Progenitor cell of endocrine pancreas (in vitro differentiated cells): ENCODE results near the gene APLN. TPM values are rescaled to one million over a fixed set of nuclear protein-coding genes. Genes with fewer than 3 reads are reported as not detected.

ENCODE experiments used
- DNase-seq: peaks from one replicate; pipeline ENCODE4 v3.0.0; 2021; ENCODE audit warnings: low spot score; ENCODE audit not compliant: unreplicated experiment
- H3K27ac Mint-ChIP-seq: 2 replicates; pipeline ENCODE4 v1.8.0; 2021; ENCODE audit warnings: mild to moderate bottlenecking, moderate library complexity, mixed read lengths
- H3K27me3 Mint-ChIP-seq: 2 replicates; pipeline ENCODE4 v1.8.0; 2021; ENCODE audit warnings: mixed read lengths
- H3K36me3 Mint-ChIP-seq: 2 replicates; pipeline ENCODE4 v1.8.0; 2022; ENCODE audit warnings: mixed read lengths; ENCODE audit not compliant: insufficient read depth
- H3K4me1 Mint-ChIP-seq: 2 replicates; pipeline ENCODE4 v1.8.0; 2021; ENCODE audit warnings: low read depth, mixed read lengths
- H3K4me3 Mint-ChIP-seq: 2 replicates; pipeline ENCODE4 v1.8.0; 2021; ENCODE audit warnings: low read depth, mild to moderate bottlenecking, moderate library complexity, mixed read lengths
- H3K9me3 Mint-ChIP-seq: 2 replicates; pipeline ENCODE4 v1.8.0; 2021; ENCODE audit warnings: low read depth, mixed read lengths
- CTCF ChIP-seq: fragments of 200-600 bp; sonication (generic); IDR thresholded peaks from one replicate; pipeline ENCODE4 v1.5.0; 2021; ENCODE audit warnings: antibody characterized with exemption, mild to moderate bottlenecking; ENCODE audit not compliant: unreplicated experiment
- total RNA-seq: library from RNA; stranded (reverse); gene quantifications from 2 replicates; pipeline ENCODE4 v1.2.1, GENCODE V29; 2021

APLN gene
- total RNA-seq, 1 donor from 2014 or later: 0.14 TPM

GRCh38 chrX:129663171-129663570 lies 8.4 kb upstream of the APLN start:
- Mint-ChIP-seq H3K36me3 (no peaks in the 10 kb centered on the region), H3K4me1 (no peaks in the 10 kb centered on the region), H3K4me3 (no peak overlapping the region), H3K9me3 (peaks cover 13% of the 10 kb centered on the region), H3K27ac (no peak overlapping the region), H3K27me3 (peaks cover 28% of the 10 kb centered on the region)
- no peak for TF ChIP-seq CTCF
- DNase-seq: no peak

GRCh38 chrX:129661369-129661768 lies 6.6 kb upstream of the APLN start:
- H3K27me3 Mint-ChIP-seq: peaks cover 32% of the 10 kb centered on the region
- TF ChIP-seq CTCF: no peak
- DNase-seq: no peak
- no peak overlapping the region for H3K4me3 Mint-ChIP-seq
- H3K9me3 Mint-ChIP-seq: peaks cover 9% of the 10 kb centered on the region
- H3K4me1 Mint-ChIP-seq: no peaks in the 10 kb centered on the region
- H3K36me3 Mint-ChIP-seq: no peaks in the 10 kb centered on the region
- no peak overlapping the region for H3K27ac Mint-ChIP-seq

DNA sequence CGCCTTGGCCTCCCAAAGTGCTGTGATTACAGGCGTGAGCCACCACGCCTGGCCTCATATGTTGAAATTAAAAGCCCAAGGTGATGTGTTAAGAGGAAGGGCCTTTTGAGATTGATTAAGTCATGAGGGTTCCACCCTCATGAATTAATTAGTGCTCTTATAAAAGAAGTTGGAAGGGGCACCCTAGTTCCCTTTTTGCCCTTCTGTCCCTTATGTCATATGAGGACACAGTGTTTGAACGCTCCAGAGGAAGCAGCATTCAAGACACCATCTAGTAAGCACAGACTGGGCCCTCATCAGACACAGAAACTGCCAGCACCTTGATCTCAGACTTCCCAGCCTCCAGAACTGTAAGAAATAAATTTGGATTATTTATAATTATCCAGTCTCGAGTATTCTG lies 5.1 kb upstream of the APLN start:
- TF ChIP-seq CTCF: no peak

DNA sequence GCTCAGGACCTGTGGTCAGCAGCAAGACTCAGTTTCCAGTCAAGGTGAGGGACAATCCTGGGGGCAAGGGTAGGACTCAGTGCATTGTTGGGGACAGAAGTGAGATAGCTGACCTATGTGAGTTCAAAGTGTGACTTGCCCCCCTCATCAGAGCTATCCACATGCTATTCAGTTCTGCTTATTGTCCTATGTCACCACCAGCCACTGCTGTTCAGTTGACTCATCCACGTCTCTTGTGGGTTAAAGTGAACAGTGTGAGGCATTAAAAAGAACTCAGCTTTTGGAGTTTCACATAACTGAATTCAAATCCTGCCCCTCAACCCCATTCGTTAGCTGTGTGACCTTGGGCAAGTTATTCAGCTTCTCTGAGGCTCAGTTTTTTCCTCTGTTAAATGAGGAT lies 4.4 kb upstream of the APLN start:
- H3K9me3 Mint-ChIP-seq: peaks cover 6% of the 10 kb centered on the region
- H3K4me1 Mint-ChIP-seq: peaks cover 2% of the 10 kb centered on the region
- no peak overlapping the region for H3K27ac Mint-ChIP-seq
- no peak for DNase-seq
- no peaks in the 10 kb centered on the region for H3K36me3 Mint-ChIP-seq
- no peak overlapping the region for H3K4me3 Mint-ChIP-seq
- no peak for TF ChIP-seq CTCF
- peaks cover 33% of the 10 kb centered on the region for H3K27me3 Mint-ChIP-seq

More for the DNA sequence above, 5.1 kb upstream of the APLN start:
- Mint-ChIP-seq H3K9me3 (peaks cover 6% of the 10 kb centered on the region), H3K27me3 (peaks cover 35% of the 10 kb centered on the region), H3K27ac (no peak overlapping the region), H3K4me1 (peaks cover 2% of the 10 kb centered on the region), H3K36me3 (no peaks in the 10 kb centered on the region), H3K4me3 (no peak overlapping the region)
- DNase-seq: no peak

GRCh38 chrX:129658429-129658828 lies 3.7 kb upstream of the APLN start:
- TF ChIP-seq CTCF: no peak
- peaks cover 6% of the 10 kb centered on the region for H3K9me3 Mint-ChIP-seq

More at GRCh38 chrX:129658429-129658828, 3.7 kb upstream of the APLN start:
- Mint-ChIP-seq H3K27me3 (peaks cover 32% of the 10 kb centered on the region), H3K36me3 (no peaks in the 10 kb centered on the region), H3K27ac (no peak overlapping the region), H3K4me3 (no peak overlapping the region), H3K4me1 (peaks cover 4% of the 10 kb centered on the region)
- no peak for DNase-seq
